Superior temporal gyrus (tissue), 1 donor: Measurements from ENCODE around the gene GPR37L1.
"Not testable (repeated sequence)": the region's sequence is repeated elsewhere in the genome, so short reads cannot be mapped to it uniquely, and the experiment has no call there.

Experiments used
- DNase-seq: peaks from one replicate; pipeline ENCODE4 v3.0.0-alpha.2; 2016; ENCODE audit errors: extremely low spot score

Gene GPR37L1

DNA sequence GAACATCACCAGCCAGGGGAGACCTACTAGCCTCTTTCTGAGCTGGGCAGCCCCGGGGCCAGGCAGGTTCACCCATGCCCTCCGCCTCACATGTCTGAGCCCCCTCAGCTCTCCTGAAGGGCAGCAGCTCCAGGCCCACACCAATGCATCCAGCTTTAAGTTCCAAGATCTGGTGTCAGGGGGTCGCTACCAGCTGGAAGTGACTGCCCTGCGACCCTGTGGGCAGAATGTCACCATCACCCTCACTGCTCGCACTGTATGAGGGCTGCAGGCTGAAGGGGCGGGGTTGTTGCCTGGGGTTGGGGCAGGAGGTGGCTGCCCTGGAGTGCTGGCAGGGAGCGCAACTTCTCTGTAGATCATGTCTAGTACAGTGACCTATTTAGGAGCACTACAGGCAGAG is 46.1 kb downstream of the GPR37L1 start:
- no peak for DNase-seq

DNA sequence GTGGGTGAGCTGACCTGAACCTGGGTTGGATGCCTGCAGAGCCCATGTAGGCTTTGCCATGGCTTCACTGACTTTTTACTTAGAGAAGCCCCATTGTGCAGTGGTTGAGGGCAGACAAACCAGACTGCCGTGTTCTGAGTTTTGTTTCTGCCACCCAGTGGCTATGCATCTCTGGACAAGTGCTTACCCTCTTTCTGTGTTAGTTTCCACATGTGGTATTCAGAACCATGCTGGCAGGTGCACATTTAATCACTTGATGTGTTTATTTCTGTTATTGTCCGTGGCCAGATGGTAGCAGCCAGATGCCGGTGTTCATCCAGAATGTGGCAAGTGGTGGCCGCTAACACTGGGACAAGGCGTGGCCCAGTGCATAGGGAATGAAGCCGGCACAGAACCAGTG is 48.0 kb downstream of the GPR37L1 start:
- DNase-seq: no peak

DNA sequence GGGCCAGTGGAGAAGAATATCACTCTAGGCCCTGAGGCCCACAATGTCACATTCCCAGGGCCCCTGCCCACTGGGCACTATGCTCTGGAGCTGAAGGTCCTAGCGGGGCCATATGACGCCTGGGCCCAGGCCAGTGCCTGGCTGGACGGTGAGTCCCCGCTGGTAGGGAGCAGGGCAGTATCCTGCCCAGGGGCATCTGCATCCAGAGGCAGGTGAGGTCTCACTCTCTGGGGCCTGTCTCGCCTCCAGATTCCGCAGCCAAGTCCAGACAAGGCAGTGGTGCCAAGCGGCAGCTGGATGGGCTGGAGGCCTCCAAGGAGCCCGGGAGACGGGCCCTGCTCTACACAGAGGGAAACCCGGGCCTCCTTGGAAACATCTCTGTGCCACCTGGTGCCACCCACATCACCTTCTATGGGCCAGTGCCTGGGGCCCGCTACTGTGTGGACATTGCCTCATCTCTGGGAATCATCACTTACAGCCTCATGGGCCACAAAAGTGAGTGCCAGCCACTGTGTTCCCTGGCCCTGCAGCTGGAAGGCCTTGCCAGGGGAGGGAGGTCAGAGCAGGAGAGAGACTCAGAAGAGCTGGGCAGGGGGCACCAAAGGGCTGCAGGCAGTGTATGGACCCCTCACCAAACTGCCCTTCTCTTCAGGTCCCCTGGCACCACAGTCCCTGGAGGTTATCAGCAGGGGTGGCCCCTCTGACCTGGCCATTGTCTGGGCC is 48.7 kb downstream of the GPR37L1 start:
- no peak for DNase-seq

GRCh38 chr1:202172015-202172355 is 49.3 kb downstream of the GPR37L1 start:
- DNase-seq: no peak

GRCh38 chr1:202173993-202174392 is 51.3 kb downstream of the GPR37L1 start:
- no peak for DNase-seq

DNA sequence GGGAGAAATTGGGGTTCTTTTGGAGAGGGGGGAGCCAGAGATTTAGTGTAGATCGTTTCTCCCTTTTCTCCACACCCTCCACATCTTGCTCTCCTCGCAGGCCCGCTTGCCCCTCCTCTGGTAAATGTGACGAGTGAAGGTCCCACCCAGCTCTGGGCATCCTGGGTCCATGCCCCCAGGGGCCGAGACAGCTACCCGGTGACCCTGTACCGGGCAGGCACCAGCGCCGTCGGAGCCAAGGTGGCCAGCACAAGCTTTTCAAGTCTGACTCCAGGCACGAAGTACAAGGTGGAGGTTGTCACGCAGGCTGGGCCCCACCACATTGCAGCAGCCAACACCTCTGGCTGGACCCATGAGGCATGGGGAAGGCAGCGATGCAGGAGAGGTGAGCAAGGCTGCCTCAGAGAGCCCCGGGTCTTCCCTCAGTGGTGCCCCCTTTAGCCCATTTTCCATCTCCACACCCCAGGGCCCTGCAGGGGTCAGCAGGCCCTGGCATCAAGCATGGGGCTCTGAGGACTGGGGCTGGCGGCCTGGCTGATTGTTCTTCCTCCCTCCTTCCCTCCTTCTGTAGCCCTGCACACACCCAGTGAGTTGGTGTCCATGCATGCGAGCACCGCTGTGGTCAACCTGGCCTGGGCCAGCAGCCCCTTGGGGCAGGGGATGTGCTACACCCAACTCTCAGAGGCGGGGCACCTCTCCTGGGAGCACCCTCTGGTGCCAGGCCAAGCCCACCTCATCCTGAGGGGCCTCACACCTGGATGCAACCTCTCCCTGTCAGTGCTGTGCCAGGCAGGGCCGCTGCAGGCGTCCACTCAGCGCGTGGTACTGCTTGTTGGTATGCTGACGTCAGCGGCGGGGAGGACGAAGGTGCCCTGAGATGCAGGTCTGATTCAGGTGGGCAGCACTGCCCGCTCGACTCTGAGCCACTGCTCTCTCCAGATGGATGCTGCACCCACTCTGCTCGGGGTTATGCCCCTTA is 54.5 kb downstream of the GPR37L1 start:
- no peak for DNase-seq

GRCh38 chr1:202179828-202180750 is 57.4 kb downstream of the GPR37L1 start:
- no peak for DNase-seq

DNA sequence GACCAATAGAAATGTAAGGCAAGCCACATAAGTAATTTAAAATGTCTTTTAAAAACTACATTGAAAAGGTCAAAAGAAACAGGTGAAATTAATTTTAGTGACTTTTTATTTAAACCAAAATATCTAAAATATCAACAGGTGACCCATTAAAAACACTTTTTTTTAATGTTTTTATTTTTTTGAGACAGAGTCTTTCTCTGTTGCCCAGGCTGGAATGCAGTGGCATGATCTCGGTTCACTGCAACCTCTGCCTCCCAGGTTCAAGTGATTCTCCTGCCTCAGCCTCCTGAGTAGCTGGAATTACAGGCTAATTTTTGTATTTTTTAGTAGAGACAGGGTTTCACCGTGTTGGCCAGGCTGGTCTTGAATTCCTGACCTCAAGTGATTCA is 58.0 kb downstream of the GPR37L1 start:
- not testable (repeated sequence) for DNase-seq

DNA sequence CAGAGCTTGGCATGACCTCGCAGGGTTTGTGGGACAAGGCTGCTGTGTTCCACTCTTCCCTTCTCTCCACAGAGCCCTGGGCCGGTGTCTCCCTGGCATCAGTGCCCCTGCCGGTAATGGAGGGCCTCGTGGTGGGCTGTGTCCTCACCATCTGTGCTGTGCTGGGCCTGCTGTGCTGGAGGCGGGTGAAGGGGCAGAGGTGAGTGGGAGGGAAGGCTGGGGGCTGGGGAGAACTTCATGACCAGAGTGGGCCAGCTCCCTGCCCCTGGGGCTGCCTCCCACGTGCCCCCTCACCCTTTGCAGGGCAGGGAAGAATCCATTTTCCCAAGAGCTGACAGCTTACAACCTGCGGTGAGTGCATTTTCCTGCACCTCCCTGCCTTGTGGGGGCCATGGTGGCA is 58.9 kb downstream of the GPR37L1 start:
- no peak for DNase-seq

DNA sequence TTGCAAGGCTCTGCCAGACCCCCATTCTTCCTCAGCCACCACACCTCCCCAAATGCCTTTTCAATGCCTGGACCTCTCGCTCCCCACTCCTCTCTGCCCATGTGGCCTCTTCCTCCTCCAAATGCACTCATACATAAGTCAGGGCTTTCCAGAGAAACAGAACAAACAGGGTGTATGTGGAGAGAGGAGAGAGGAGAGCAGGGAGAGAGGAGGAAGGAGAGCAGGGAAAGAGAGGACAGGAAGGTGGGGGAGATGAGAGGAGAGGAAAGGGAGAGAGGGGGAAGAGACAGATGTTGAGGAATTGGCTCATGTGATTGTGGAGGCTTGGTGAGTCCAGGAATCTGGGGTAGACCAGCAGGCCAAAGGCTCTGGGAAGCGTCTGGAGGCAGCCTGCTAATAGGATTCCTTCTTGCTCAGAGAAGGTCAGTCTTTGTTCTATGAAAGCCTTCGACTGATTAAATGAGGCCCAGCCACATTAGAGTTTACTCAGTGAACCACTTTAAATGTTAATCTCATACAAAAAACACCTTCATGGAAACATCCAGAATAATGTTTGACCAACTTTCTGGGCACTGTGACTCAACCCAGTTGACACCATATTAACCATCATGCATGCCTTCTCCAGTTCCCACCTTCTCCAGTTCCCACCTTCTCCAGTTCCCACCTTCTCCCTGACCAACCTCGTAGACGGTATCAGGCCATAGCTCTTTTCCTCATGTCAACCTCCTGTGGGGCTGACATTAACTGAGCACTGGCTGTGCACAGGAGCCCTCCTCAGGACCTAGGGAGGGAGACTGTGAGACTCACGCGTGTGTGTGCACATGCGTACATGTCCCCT is 59.5 kb downstream of the GPR37L1 start:
- DNase-seq: no peak
